RPMI7951 (cell line): ENCODE data around the gene PRLR. TPM values are rescaled to one million over a fixed set of nuclear protein-coding genes. Genes with fewer than 3 reads are reported as not detected.
A peak's percentile ranks its signal among the peaks of the same experiment; 100 is the strongest.
"Not testable (repeated sequence)": the region's sequence is repeated elsewhere in the genome, so short reads cannot be mapped to it uniquely, and the experiment has no call there.

Experiments used
- DNase-seq: peaks from one replicate; pipeline ENCODE4 v3.0.0-alpha.2; 2012; ENCODE audit warnings: low read depth
- total RNA-seq: library from RNA; depleted of rRNA; stranded (reverse); fragments of >200 nt; shearing (Covaris generic); gene quantifications from 2 replicates; pipeline ENCODE4 v1.2.3, GENCODE V29; 2014

The PRLR gene
- total RNA-seq, 1 experiment from 2014 or later: 0.12 TPM

DNA sequence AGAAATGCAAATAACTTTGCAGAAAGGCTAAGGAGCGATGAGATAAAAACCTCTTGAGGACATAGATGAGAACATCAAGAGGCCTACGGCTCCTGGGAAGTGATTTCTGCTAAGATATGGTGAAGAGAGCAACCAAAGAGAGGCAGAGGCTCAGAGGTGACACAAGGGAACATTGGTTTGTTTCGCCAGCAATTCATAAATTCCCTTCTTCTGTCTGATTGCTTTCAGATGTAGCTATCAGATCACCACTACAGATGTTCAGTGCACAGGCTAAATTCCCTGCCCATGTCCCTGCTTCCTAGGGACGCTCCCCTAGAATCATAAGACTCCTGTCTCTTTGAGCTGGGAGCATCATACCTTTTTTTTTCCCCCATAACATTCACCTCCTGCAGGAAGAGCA is 193.8 kb downstream of the PRLR start:
- DNase-seq: no peak

DNA sequence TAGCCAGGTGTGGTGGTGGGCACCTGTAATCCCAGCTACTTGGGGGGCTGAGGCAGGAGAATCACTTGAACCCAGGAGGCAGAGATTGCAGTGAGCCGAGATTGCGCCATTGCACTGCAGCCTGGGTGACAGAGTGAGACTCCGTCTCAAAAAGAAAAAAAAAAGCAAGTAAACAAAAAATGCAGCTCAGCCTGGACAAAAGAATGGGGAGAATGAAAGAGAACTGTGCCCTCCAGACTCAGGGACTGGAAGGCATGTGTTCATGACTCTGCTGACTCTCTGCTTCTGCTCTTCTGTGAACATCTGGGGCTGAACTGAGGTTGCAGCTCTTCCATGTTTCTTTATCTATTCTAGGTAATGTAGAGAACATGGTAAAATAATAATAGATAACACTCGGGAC is 194.4 kb downstream of the PRLR start:
- DNase-seq: not testable (repeated sequence)

DNA sequence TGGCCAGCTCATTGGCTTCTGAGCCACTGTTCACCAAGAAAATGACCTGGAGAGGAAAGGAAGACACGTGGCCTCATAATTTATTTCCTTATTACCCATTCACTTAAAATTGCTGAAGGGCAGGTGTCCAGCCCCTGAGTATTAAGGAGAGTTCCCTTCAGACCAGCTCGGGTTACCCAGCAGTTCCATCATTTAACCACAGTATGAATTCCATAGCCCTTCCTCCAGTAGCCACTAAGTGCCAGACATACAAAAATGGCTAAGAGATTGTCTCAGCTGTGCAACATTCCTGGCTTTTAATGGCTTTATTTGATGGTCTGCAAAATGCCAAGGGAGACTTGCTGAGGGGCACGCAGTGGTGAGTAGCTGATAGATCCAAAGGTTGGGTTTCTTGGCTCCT is 195.0 kb downstream of the PRLR start:
- DNase-seq: no peak

DNA sequence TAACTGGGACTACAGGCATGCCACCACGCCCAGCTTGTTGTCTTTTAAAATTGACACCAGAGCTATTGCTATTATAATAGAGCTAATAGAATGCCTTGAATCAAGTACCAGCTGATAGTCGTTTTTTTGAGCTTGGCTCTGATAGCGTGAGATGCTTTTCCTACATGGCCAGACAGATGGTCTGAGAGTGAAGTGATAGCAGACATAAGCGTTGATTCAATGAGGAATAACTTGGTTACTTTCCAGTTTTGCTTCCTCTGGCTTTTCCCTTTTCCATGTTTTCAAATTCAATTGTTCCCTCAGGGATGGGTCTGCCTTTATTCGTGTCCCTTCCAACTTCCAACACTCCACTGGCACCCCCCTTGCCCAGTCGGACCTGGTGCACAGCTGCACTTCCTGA is 197.9 kb downstream of the PRLR start:
- no peak for DNase-seq

DNA sequence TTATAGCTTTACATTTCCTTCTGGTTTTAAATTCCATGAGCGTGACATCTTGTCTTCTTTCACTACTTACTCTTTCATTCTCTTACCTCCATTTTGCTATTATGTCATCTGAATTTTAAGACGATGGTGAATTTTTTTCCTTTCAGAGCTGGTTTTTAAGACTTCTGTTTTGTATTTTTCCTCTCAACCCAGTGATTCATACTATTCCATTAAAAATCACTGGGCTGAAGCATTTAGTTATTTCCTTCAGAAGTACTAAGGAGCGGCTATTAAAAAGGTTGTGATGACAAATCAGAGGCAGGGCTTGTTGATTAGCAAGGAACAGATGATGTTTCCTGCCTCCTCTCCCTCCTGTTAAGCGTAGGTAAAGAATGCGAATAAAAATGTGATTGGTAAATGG is 199.0 kb downstream of the PRLR start:
- peak; percentile 27 for DNase-seq

DNA sequence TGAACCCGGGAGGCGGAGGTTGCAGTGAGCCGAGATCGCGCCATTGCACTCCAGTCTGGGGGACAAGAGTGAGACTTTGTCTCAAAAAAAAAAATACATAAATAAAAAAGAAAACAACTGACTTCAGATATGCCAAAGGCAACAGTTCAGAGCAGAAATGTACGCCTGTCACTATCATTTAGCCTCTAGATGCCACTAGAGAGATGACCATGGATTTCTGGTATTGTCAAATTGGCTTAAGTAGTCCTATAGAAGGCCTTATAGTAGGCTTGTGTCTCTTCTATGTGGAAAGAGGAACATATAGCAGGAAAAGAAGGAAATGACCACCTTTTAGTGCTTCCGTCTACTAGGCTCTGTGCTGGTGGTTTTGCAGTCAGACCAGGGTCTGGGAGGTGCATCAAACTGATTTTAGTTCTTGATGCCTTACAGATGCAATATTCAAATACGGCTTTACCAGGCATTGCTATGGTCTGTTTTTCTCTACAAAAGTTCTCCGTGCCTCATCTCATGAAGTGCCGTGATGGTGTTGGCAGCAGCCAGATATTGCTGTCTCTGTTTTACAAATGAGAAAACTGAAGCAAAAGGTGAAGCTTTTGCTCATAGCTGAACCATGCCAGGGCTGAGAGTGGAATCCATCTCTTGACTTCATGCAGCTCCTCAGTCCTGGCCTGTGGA is 199.7 kb downstream of the PRLR start:
- no peak for DNase-seq

DNA sequence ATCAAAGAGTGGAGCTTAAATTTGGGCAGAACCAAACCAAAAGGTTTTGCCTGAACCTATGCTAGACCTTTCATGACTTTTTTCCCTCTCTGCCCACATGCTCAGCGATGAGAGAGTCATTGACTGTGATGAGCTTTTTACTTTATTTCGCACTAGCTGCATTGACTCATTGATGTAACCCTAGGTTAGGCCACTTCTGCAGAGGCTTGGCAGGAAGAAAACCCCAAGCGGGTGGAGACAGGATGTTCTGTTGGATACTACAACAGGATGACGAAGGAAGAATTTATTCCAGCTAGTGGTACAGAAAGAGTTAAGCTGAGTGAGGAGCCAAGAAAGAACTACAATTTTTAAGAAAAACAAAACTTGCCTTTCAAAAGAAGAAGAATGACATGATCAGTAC is 201.0 kb downstream of the PRLR start:
- DNase-seq: peak; percentile 66

DNA sequence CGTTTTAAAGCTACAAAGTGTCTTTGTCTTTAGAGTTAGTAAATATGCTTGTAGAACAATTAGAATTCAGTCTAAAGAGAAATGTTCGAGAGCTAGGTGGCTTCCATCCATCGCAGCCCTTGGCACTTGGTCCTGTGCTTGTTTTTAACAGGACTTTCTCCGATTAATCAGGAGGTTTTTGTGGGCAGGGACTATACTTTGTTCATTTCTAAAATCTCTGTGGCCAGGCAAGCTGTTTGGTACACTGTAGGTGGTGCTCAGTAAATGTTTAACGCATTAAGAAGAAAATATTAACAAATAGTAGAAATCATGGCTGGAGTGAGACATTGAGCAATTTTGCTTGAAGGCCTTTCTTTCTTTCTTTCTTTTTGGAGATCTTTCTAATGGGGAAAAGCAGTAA is 203.3 kb downstream of the PRLR start:
- no peak for DNase-seq

DNA sequence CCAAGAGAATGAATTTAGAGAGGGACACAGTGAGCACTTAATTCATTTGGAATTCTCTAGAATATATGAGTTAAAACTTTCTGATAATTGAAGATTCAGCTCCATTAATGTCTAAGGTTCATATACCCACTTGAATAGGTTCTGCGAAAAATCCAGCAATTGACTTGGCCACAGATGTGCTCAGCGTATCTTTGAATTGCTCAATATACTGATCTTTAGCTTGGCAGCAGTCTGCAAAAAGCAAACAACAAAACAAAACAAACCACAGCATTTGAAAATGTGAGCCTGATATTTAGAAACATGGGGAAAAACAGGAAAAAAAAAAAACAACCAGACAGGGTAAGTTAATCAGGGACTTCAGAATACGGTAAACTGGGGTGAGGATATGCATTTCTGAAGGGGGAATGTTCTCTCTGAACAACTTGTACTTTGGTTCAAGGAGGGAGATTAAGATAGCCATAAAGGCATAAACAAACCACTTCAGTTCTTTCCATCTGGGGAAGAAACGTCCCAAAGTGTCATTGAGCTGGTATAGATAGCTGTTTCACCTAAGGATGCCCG is 203.9 kb downstream of the PRLR start:
- DNase-seq: no peak

DNA sequence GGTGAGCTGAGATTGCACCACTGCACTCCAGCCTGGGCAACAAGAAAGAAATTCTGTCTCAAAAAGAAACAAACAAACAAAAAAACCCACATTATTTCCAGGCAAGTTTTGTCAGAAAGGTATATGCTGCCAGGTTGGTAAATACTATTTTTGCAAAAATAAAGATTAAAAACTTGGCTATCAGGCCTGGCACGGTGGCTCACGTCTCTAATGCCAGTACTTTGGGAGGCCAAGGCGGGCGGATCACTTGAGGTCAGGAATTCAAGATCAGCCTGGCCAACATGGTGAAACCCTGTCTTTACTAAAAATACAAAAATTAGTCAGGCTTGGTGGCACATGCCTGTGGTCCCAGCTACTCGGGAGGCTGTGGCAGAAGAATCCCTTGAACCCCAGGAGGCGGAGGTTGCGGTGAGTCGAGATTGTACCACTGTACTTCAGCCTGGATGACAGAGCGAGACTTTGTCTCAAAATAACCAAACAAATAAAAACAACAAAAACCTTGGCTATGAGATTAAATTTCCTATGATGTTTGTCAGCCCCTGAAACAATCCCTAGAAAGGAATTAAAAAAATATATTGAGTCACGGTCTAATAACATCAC is 205.3 kb downstream of the PRLR start:
- no peak for DNase-seq

DNA sequence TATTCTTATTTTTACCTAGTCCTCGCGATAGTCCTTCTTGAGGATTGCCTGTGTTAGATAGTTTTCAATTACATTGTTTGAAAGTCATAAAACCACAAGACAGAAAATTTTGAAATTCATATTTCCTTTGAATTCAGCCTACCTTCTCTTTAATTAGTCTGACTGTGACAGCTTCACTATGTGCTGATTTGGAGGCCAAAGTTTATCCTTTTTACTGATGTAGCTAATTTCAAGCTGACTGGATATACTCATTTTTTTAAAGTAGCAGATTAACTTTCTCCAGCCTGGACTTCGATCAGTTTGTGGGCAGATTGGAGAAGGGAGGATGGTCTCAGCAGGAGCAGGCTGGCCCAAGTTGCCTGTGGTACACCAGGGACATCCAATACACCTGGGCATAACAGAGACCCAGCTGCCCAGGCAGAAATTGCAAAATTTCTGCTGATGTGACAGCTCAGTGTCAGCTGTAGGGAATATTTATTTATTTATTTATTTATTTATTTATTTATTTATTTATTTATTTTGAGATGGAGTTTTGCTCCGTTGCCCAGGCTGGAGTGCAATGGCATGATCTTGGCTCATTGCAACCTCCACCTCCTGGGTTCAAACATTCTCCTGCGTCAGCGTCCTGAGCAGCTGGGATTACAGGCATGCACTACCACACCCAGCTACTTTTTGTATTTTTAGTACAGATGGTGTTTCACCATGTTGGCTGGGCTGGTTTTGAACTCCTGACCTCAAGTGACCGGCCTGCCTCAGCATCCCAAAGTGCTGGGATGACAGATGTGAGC is 206.7 kb downstream of the PRLR start:
- DNase-seq: no peak

DNA sequence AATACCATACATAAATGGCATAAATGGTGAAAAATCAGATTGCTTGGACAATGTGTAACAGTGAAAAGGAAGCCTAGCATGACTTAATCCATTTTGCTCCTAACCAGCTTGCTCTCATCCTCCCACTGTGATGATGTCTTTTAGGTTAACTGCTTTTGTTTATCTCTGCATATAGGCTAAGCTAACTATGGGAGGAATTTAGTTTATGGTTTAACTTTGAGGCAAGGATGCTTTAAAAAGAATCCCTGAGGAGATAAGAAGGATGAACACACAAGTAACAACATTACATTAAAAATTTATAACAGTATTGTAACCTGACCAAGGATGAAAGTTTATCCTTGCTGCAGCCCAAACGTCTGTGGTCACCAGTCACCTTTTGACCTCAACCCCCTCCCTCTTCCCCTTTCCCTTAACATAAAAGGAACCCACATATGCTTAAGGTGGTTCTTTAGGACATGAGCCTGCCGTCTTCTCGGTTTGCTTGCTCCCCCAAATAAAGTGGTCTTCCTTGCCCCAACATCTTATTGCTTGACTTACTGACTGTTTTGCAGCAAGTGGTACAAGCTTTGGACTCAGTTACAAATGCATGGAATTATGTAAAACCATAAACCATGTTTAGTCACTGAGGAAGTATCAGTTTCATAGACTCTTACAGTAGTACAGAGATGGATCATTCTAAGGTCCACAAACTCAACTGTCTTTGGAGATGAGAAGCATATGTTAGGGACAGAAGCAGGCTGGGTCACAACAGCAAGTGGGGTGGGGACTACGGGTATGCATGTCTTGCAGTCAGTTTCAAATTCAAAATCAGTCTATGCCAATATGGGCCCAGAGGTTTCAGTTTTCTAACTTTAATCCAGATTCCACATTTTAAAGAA is 213.9 kb downstream of the PRLR start:
- DNase-seq: no peak

DNA sequence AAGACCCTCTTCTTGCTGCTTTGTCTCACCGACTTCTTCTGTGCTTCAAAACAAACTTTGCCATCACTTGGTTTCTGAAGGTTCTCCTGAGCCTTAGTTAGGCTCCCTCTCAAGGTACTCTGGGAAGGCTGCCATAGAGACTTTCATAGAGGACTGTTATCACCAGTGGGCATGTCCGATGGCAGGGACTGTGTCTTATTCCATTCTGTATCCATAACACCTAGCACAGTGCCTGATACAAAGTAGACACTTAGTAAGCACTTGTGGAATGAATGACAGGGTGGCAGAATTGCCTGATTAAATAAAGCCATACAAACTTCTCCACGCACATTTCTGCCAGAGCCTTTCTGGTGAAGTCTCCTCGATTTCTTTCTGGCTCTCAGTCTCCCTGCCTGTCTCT is 215.2 kb downstream of the PRLR start:
- no peak for DNase-seq

DNA sequence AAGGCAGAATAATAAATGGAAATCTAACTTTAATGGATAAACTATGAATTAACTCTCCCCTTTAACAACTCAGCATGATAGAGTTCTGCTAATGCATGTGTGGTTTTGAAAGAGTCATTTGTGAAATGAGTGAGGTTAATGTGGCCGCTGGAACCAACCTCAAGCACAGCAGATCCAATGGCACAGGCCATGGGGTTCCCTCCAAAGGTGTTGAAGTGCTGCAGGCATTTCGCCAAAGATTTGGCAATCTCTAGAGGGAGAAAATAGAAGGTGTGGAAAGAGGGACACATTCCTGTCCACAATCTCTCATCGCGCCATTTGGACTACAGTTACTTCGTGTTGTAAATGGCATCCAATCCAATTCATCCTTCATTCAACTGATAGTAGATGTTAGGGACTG is 217.5 kb downstream of the PRLR start:
- DNase-seq: no peak

DNA sequence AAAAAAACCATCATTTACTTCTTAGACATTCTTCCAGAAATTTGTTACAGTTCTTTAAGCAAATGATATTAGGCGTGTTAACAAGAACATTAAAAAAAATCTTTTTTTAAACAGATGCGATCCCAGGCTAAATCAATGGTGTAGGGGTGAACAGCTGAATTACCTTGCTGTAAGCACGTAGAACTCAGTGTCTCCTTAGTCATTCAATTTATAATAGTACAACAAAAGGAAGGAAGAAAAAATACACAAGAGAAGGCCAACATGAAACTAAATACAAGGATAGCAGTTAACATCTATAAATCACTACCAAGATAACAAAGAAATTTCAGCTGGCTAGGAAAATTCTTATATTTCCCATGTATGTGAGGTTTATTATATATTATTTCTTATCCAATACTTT is 217.9 kb downstream of the PRLR start:
- no peak for DNase-seq

DNA sequence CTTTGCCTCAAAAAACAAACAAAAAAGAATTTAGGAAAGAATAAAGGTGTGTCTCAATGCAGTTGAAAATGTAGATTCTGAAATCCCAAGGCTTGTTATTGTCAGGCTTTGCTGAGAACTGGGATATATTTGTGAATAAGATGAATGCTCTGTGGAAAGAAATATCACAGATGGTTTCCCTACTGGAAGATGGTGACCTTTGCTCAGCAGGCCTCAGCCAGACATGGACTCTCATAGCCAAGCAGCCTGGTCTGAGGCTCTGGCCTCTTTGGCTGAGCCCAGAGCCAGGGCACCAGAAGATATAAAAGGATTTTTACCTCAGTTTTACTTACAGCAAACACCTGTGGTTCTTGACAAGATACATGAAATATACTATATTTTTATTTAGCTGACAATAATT is 219.6 kb downstream of the PRLR start:
- no peak for DNase-seq

DNA sequence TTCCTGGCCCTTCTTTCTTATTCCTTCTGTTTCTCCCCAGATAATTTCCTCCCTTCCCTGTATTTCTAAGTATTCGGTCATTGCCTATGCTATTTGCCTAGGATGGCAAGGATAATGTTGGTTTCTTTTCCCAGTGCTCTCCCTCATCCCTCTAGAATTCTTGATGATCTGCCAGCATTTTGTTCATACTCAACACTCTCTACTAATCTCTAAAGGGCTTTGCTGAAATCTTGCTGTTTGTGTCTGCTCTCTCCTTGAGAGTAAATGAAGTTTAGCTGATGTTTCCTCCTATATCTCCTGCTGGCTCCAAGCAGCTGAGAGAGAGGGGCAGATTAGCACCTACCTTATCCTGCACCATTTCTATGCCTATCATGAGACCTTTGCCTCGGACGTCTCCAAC is 220.6 kb downstream of the PRLR start:
- no peak for DNase-seq

DNA sequence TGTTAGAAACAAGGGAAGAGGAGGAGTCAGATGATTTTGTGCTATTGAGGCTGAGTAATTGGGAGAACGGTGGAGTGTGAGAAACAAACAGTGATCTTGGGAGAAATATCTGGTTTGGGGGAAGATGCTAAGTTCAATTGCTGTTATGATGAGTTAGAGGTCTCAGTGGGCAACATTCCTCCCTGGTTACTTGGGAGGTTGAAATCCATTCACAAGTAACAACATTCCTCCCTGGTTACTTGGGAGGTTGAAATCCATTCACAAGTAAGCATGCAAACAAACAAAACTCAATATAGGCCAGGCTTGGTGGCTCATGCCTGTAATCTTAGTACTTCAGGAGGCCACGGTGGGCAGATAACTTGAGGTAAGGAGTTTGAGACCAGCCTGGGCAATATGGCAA is 221.3 kb downstream of the PRLR start:
- no peak for DNase-seq

DNA sequence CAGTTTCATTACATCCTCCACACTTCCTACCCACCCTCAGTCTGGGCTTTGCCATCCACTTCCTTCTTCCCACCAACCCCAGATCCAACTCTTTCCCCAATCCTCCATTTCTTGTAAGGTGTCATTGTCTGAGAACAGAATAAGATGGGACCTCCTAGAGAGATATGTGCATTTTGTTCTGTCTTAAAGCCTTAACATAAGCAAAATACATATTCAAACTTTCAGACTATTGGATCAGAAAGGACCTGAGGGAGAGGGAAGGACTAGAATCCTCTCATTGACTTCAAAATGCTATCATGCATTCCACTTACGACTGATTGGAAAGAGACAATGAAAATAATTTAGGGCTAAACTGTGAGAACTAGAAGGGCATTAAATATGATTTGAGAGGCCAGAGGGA is 225.5 kb downstream of the PRLR start:
- DNase-seq: no peak

DNA sequence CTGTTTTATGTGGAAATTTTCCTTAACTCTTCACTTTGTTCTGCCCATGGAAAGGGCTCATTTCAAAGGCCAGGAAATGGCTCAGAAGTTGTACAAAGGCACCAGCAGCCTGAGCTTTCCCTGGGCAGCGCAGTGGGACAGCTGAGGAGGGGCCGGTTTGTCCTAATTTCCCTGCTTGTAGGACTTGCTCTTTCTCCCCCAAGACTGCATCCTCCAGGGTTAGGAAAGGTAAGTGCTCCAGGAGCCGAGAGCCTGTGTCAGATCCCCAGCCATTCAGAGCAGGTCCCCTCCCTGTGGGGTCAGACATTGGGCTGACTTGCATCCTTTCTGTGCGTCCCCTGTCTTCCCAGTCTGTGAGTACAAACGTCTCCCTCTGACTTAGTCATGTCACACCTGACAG is 226.1 kb downstream of the PRLR start:
- DNase-seq: no peak

DNA sequence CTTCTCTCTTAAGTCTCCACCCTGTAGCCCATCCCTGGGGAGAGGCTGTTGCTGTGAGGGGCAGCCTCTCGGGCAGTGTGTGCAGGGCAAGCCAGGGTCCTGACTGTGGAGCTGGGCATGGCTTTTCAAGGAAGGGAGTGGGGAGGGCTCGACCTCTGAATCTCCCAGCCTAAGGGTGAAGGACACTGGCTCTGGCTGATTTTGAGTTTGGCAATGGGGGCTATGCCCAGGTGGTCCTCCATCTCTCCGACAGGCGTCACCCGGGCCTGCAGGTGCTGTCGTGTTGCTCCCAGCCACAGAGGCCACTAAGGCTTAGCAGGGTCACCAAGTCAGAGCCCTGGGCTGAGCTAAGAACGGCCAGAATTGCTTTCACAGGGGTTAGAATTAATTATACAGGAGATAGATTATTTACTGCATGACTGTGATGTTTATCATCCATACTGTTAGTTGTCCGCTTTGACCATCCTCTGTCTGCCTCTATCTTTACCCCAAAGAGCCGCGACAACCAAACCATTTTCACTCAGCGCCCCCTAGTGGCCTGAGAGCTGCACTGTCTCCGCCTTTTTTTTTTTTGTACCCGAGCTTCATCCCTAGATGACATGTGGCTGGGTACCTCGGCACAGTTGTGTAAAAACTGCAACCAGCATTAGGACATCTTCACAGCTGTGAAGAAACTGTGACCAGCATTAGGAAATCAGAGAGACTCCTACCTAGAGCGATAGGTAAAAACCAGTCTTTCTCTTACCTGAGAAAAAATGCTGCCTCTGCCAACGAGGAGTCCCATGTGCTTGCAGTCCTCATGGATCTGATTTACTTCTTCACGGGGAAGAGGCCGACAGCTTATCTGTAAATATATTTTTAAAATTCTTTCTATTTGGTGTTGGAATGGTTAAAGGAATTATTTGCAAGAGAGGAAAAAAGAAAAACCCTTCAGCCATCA is 227.0 kb downstream of the PRLR start:
- DNase-seq: peak; percentile 53
